NCI-H774 (cell line): Measurements from ENCODE around the gene PHF19.

Experiments used
- DNase-seq: peaks from one replicate; lab custom pipeline; 2025; lab: John Stamatoyannopoulos, UW

The PHF19 gene

GRCh38 chr9:120913647-120914264, 36.8 kb upstream of the PHF19 start:
- DNase-seq, result no peak

GRCh38 chr9:120912958-120913646, 36.1 kb upstream of the PHF19 start:
- no peak for DNase-seq

- no peak for DNase-seq
Measured at GRCh38 chr9:120911295-120911837, 34.4 kb upstream of the PHF19 start.

- DNase-seq, result no peak
Measured at GRCh38 chr9:120910643-120911042, 33.7 kb upstream of the PHF19 start.

- DNase-seq, result no peak
Measured at GRCh38 chr9:120909904-120910303, 32.9 kb upstream of the PHF19 start.

- no peak for DNase-seq
Measured at GRCh38 chr9:120905315-120906164, 28.6 kb upstream of the PHF19 start.

GRCh38 chr9:120904978-120905301, 28.0 kb upstream of the PHF19 start:
- DNase-seq, result no peak

- no peak for DNase-seq
Measured at GRCh38 chr9:120904061-120904977, 27.3 kb upstream of the PHF19 start.

GRCh38 chr9:120902569-120903535, 25.9 kb upstream of the PHF19 start:
- DNase-seq, result no peak

GRCh38 chr9:120901755-120902568, 25.0 kb upstream of the PHF19 start:
- DNase-seq, result no peak

GRCh38 chr9:120900824-120901223, 23.8 kb upstream of the PHF19 start:
- DNase-seq, result no peak

- no peak for DNase-seq
Measured at GRCh38 chr9:120899490-120900068, 22.6 kb upstream of the PHF19 start.

GRCh38 chr9:120898396-120898795, 21.4 kb upstream of the PHF19 start:
- no peak for DNase-seq

GRCh38 chr9:120895951-120896350, 19.0 kb upstream of the PHF19 start:
- no peak for DNase-seq

GRCh38 chr9:120894321-120895148, 17.5 kb upstream of the PHF19 start:
- no peak for DNase-seq

GRCh38 chr9:120893611-120894307, 16.8 kb upstream of the PHF19 start:
- no peak for DNase-seq

- DNase-seq, result peak; percentile 60
Measured at GRCh38 chr9:120892748-120893610, 16.0 kb upstream of the PHF19 start.
